A549 (cell line): ENCODE results near the gene SLC16A3. TPM values are rescaled to one million over a fixed set of nuclear protein-coding genes. Genes with fewer than 3 reads are reported as not detected.

Experiments used
- ATAC-seq, 2 experiments: fragments of 200-7000 bp in 1 of 2; fragments of >200 bp in 1 of 2; cut with Nextera tagmentation in 1 of 2; cut with Tn5 transposase in 1 of 2; 3 replicates each; pipeline versions ENCODE4 v1.8.0 to v1.9.1; 2018 to 2020; ENCODE audit warnings: mild to moderate bottlenecking in 1 of 2, moderate library complexity in 1 of 2
- CTCF ChIA-PET: fragments of 300-600 bp; sonication (Branson Sonifier 250); formaldehyde crosslinking; extraction: SDS; loops from one replicate; lab custom pipeline; 2021; ENCODE audit warnings: antibody characterized with exemption, inconsistent platforms; lab: Yijun Ruan, JAX
- POLR2A ChIA-PET: fragments of 350-600 bp; formaldehyde crosslinking; extraction: SDS; loops from one replicate; lab custom pipeline; 2021; ENCODE audit warnings: antibody characterized with exemption, inconsistent platforms; lab: Yijun Ruan, JAX
- DNase-seq, 2 experiments: peaks; one replicate each; pipeline versions ENCODE4 v3.0.0 to v3.0.0-alpha.2; 2011 to 2016; ENCODE audit warnings: low read depth in 1 of 2, low spot score in 1 of 2
- FAIRE-seq: peaks from 2 replicates; lab custom pipeline; 2011; peaks lifted over from hg19 to GRCh38; lab: Jason Lieb, UNC
- H3K27ac ChIP-seq, 2 experiments: fragments of >200 bp; sonication (Bioruptor Twin); formaldehyde crosslinking; 3 replicates each; pipeline ENCODE4 v1.5.1; 2016 to 2017
- H3K4me1 ChIP-seq: fragments of >200 bp; sonication (Bioruptor Twin); formaldehyde crosslinking; 3 replicates; pipeline ENCODE4 v1.6.1; 2016
- H3K4me2 ChIP-seq: fragments of >200 bp; sonication (Bioruptor Twin); formaldehyde crosslinking; 3 replicates; pipeline ENCODE4 v1.6.1; 2016
- H3K4me3 ChIP-seq: fragments of >200 bp; sonication (Bioruptor Twin); formaldehyde crosslinking; 3 replicates; pipeline ENCODE4 v1.5.1; 2016
- H3K9me3 ChIP-seq: fragments of >200 bp; sonication (Bioruptor Twin); formaldehyde crosslinking; 3 replicates; pipeline ENCODE4 v1.6.1; 2016
- BCL3 ChIP-seq: fragments of >200 bp; sonication (Bioruptor Twin); formaldehyde crosslinking; IDR thresholded peaks from 3 replicates; pipeline ENCODE4 v1.6.1; 2016
- BHLHE40 ChIP-seq: IDR thresholded peaks from 2 replicates; pipeline ENCODE4 v1.6.1; 2012; ENCODE audit warnings: low read depth, low read length, inconsistent platforms
- CBX2 ChIP-seq: fragments of 200-600 bp; sonication (generic); IDR thresholded peaks from 2 replicates; pipeline ENCODE4 v1.6.1; 2016; ENCODE audit warnings: low read depth, mild to moderate bottlenecking, borderline replicate concordance
- CEBPB ChIP-seq, 2 experiments: fragments of >200 bp in 1 of 2; sonication (Bioruptor Twin) in 1 of 2; formaldehyde crosslinking in 1 of 2; IDR thresholded peaks; 2 replicates each; pipeline ENCODE4 v1.6.1; 2012 to 2016
- CHD2 ChIP-seq: fragments of 150-350 bp; IDR thresholded peaks from 2 replicates; pipeline ENCODE4 v1.6.1; 2014; ENCODE audit warnings: low read length; ENCODE audit not compliant: partially characterized antibody
- CHD4 ChIP-seq: fragments of 200-600 bp; sonication (generic); IDR thresholded peaks from 2 replicates; pipeline ENCODE4 v1.6.1; 2016; ENCODE audit warnings: antibody characterized with exemption, mild to moderate bottlenecking, borderline replicate concordance
- FOSB ChIP-seq: fragments of 250-450 bp; sonication (Bioruptor Pico); IDR thresholded peaks from 2 replicates; pipeline ENCODE4 v1.5.0; 2020; ENCODE audit warnings: mild to moderate bottlenecking, moderate library complexity
- FOSL2 ChIP-seq, 2 experiments: fragments of 450-650 bp in 1 of 2; fragments of >200 bp in 1 of 2; sonication (Bioruptor Twin) in 1 of 2; formaldehyde crosslinking; IDR thresholded peaks; 2 replicates each; pipeline versions ENCODE4 v1.5.0 to v1.6.1; 2016 to 2020; ENCODE audit warnings: mild to moderate bottlenecking in 1 of 2, moderate library complexity in 1 of 2
- GATA3 ChIP-seq: IDR thresholded peaks from 2 replicates; pipeline ENCODE4 v1.6.1; 2012; ENCODE audit warnings: borderline replicate concordance
- HMGXB4 ChIP-seq: fragments of 250-450 bp; sonication (Bioruptor Pico); IDR thresholded peaks from 2 replicates; pipeline ENCODE4 v1.5.0; 2021; ENCODE audit warnings: mild to moderate bottlenecking, moderate library complexity, borderline replicate concordance
- HOXA7 ChIP-seq: fragments of 250-450 bp; sonication (Bioruptor Pico); IDR thresholded peaks from 2 replicates; pipeline ENCODE4 v1.5.0; 2020; ENCODE audit warnings: mild to moderate bottlenecking, moderate library complexity
- HOXB13 ChIP-seq: fragments of 250-450 bp; sonication (Bioruptor Pico); IDR thresholded peaks from 2 replicates; pipeline ENCODE4 v1.5.0; 2020; ENCODE audit warnings: low read depth, mild to moderate bottlenecking, moderate library complexity
- JUN ChIP-seq, 2 experiments: fragments of >200 bp; sonication (Bioruptor Twin); formaldehyde crosslinking; IDR thresholded peaks; 2 replicates in 1 of 2; 3 replicates in 1 of 2; pipeline ENCODE4 v1.6.1; 2016 to 2017
- JUNB ChIP-seq: fragments of >200 bp; sonication (Bioruptor Twin); formaldehyde crosslinking; IDR thresholded peaks from 2 replicates; pipeline ENCODE4 v1.6.1; 2016
- KDM5A ChIP-seq: fragments of 200-600 bp; sonication (generic); IDR thresholded peaks from 2 replicates; pipeline ENCODE4 v1.6.1; 2016; ENCODE audit warnings: antibody characterized with exemption, mild to moderate bottlenecking
- MAX ChIP-seq: IDR thresholded peaks from 2 replicates; pipeline ENCODE4 v1.6.1; 2012
- MYC ChIP-seq: IDR thresholded peaks from 2 replicates; pipeline ENCODE4 v1.6.1; 2012; ENCODE audit warnings: mild to moderate bottlenecking, inconsistent platforms, low read length, improper control_type of control experiment, borderline replicate concordance
- NFE2L2 ChIP-seq: fragments of 150-350 bp; conservative IDR thresholded peaks from 2 replicates; pipeline ENCODE4 v1.6.1; 2014; ENCODE audit warnings: low read length
- NPAS2 ChIP-seq: fragments of 250-450 bp; sonication (Bioruptor Pico); IDR thresholded peaks from 2 replicates; pipeline ENCODE4 v1.8.0; 2022; ENCODE audit warnings: mild to moderate bottlenecking, moderate library complexity, borderline replicate concordance
- NR3C1 ChIP-seq: fragments of >200 bp; sonication (Bioruptor Twin); formaldehyde crosslinking; IDR thresholded peaks from 3 replicates; pipeline ENCODE4 v1.6.1; 2017
- PBX3 ChIP-seq: IDR thresholded peaks from 2 replicates; pipeline ENCODE4 v1.6.1; 2012
- PHF8 ChIP-seq: fragments of 200-600 bp; sonication (generic); IDR thresholded peaks from 2 replicates; pipeline ENCODE4 v1.6.1; 2016; ENCODE audit warnings: low read depth, mild to moderate bottlenecking, antibody characterized with exemption, moderate library complexity, borderline replicate concordance
- RARB ChIP-seq: fragments of 250-450 bp; sonication (Bioruptor Pico); IDR thresholded peaks from 2 replicates; pipeline ENCODE4 v1.8.0; 2021; ENCODE audit warnings: mild to moderate bottlenecking, moderate library complexity
- RCOR1 ChIP-seq: fragments of 150-350 bp; IDR thresholded peaks from 2 replicates; pipeline ENCODE4 v1.6.1; 2014; ENCODE audit warnings: antibody characterized with exemption, low read length, low read depth
- REST ChIP-seq: fragments of 200-600 bp; sonication (generic); IDR thresholded peaks from 2 replicates; pipeline ENCODE4 v1.6.1; 2016; ENCODE audit warnings: antibody characterized with exemption, mild to moderate bottlenecking, moderate library complexity
- SMC3 ChIP-seq: fragments of >200 bp; sonication (Bioruptor Twin); formaldehyde crosslinking; IDR thresholded peaks from 3 replicates; pipeline ENCODE4 v1.6.1; 2018; ENCODE audit warnings: inconsistent platforms
- SREBF2 ChIP-seq: fragments of 450-650 bp; IDR thresholded peaks from 2 replicates; pipeline ENCODE4 v1.6.1; 2014; ENCODE audit warnings: mild to moderate bottlenecking, moderate library complexity
- TFCP2L1 ChIP-seq: fragments of 250-450 bp; sonication (Bioruptor Pico); IDR thresholded peaks from 2 replicates; pipeline ENCODE4 v1.5.0; 2021; ENCODE audit warnings: mild to moderate bottlenecking
- ZNF302 ChIP-seq: fragments of 250-450 bp; sonication (Bioruptor Pico); IDR thresholded peaks from 2 replicates; pipeline ENCODE4 v1.9.0; 2021; ENCODE audit warnings: inconsistent platforms, mild to moderate bottlenecking, moderate library complexity
- WGBS: methylation state at CpG from one replicate; pipeline ENCODE4 v1.1.6; 2017; ENCODE audit errors: missing lambda C conversion rate; 5-methylcytosine and 5-hydroxymethylcytosine counted together
- polyA plus RNA-seq, 4 experiments: library from polyadenylated mRNA; depleted of rRNA in 3 of 4; stranded (reverse); fragments of >200 nt; fragmentation: RNase III in 1 of 4; extraction: RNeasy Plus Mini Kit Qiagen cat#74134 plus additional on column Dnase treatment in 1 of 4; gene quantifications; 2 replicates in 3 of 4; 3 replicates in 1 of 4; pipeline ENCODE4 v1.2.3, GENCODE V29; 2011 to 2017

Gene SLC16A3
- polyA plus RNA-seq, 2 of the 4 experiments (the other 2 are of a cell fraction), result 28.6 to 90.9 TPM

GRCh38 chr17:82212331-82213250, 16.3 kb upstream of the SLC16A3 start, which contains the start of gene CCDC57:
CCDC57 (minus strand) TSS chr17:82212842; CDS start chr17:82201944, 10,898 bp downstream.
- ATAC-seq (peak; percentile 70 to 77), FAIRE-seq (no peak), DNase-seq (peak; percentile 85 to 92)
- H3K27ac ChIP-seq, result peak within 1 kb of the TSS; percentile 95 to 96
- peak within 1 kb of the TSS; percentile 78 for H3K4me3 ChIP-seq
- ChIA-PET POLR2A (interaction anchor here (0.7 to 1.1 kb wide), 2 partner anchors 9 to 56 kb away, joined by 3 to 7 read pairs; no protein-coding TSS in a partner anchor), CTCF (interaction anchor here (1.1 to 4.8 kb wide), 9 partner anchors 7 to 182 kb away, joined by 3 to 25 read pairs (median 3); no protein-coding TSS in a partner anchor)
- peaks cover 48% of the 10 kb centered on the region for H3K4me1 ChIP-seq
- peak within 1 kb of the TSS; percentile 93 for H3K4me2 ChIP-seq
- 2% methylated on average over 19 of the region's 116 CpGs for WGBS
- no peaks in the 10 kb centered on the region for H3K9me3 ChIP-seq
- TF ChIP-seq KDM5A (peak; percentile 39), PHF8 (peak; percentile 77; the same call in 1 of the 2 replicates), NFE2L2 (no peak), BCL3 (peak; percentile 74; the same call in 1 of the 3 replicates), BHLHE40 (no peak), RCOR1 (no peak), FOSL2 (IDR thresholded peaks at IDR 0.05) (no peak), FOSL2 (CRISPR knock-in tag; IDR thresholded peaks at IDR 0.05) (peak; percentile 36; the same call in 1 of the 2 replicates), HOXB13 (no peak), REST (no peak), TFCP2L1 (CRISPR knock-in tag) (no peak), NPAS2 (CRISPR knock-in tag) (no peak), CBX2 (no peak), MAX (peak; percentile 83), CEBPB (IDR thresholded peaks at IDR 0.05) (no peak), NR3C1 (no peak), ZNF302 (CRISPR knock-in tag) (no peak), CHD2 (no peak), RARB (CRISPR knock-in tag) (no peak), HOXA7 (CRISPR knock-in tag) (no peak), SREBF2 (no peak), JUN (IDR thresholded peaks at IDR 0.05) (peak; percentile 37 to 94; a peak in 3 of 5 replicates), GATA3 (no peak), CHD4 (no peak), FOSB (CRISPR knock-in tag) (no peak), SMC3 (peak; percentile 20; the same call in 1 of the 3 replicates), HMGXB4 (CRISPR knock-in tag) (peak; percentile 79; the same call in 1 of the 2 replicates), PBX3 (peak; percentile 31; the same call in 1 of the 2 replicates), JUNB (no peak), MYC (peak; percentile 67; the same call in 1 of the 2 replicates)
